Activated CD4-positive, alpha-beta T cell treated with anti-CD3 and anti-CD28 coated beads, Interleukin-2, amount 10 ng/mL, durations not matched to agents 7 days and 5 days (primary cell): ENCODE measurements around the gene CMTM2. TPM values are rescaled to one million over a fixed set of nuclear protein-coding genes. Genes with fewer than 3 reads are reported as not detected.
"Not testable (repeated sequence)": the region's sequence is repeated elsewhere in the genome, so short reads cannot be mapped to it uniquely, and the experiment has no call there.

ENCODE experiments used
- CTCF ChIA-PET: fragments of 350-600 bp; sonication (Branson Sonifier 250); formaldehyde crosslinking; loops from one replicate; lab custom pipeline; 2021; ENCODE audit warnings: antibody characterized with exemption; lab: Charles Lee
- POLR2A ChIA-PET: fragments of 350-600 bp; sonication (Branson Sonifier 250); formaldehyde crosslinking; loops from one replicate; lab custom pipeline; 2021; ENCODE audit warnings: antibody characterized with exemption; lab: Charles Lee
- DNase-seq: peaks from one replicate; pipeline ENCODE4 v3.0.0-alpha.2; 2020
- H3K27ac Mint-ChIP-seq: one replicate; pipeline ENCODE4 v1.8.0; 2021; ENCODE audit warnings: mild to moderate bottlenecking, moderate library complexity, mixed read lengths
- H3K27me3 Mint-ChIP-seq: one replicate; pipeline ENCODE4 v1.8.0; 2021; ENCODE audit warnings: mixed read lengths
- H3K36me3 Mint-ChIP-seq: one replicate; pipeline ENCODE4 v1.8.0; 2021; ENCODE audit warnings: low read depth, mixed read lengths
- H3K4me1 Mint-ChIP-seq: one replicate; pipeline ENCODE4 v1.8.0; 2021; ENCODE audit warnings: mixed read lengths
- H3K4me3 Mint-ChIP-seq: one replicate; pipeline ENCODE4 v1.8.0; 2021; ENCODE audit warnings: mild to moderate bottlenecking, moderate library complexity, mixed read lengths
- H3K9me3 Mint-ChIP-seq: one replicate; pipeline ENCODE4 v1.8.0; 2021; ENCODE audit warnings: mixed read lengths
- total RNA-seq, 2 experiments: library from RNA; stranded (reverse); gene quantifications; one replicate each; pipeline ENCODE4 v1.2.3, GENCODE V29; 2021

The CMTM2 gene
- total RNA-seq, 2 experiments from 2014 or later: 0.73 to 0.97 TPM

GRCh38 chr16:66630561-66631260 lies 51.4 kb downstream of the CMTM2 start:
- H3K4me1 Mint-ChIP-seq, H3K27ac Mint-ChIP-seq, POLR2A ChIA-PET, H3K36me3 Mint-ChIP-seq, DNase-seq, H3K9me3 Mint-ChIP-seq, H3K27me3 Mint-ChIP-seq, H3K4me3 Mint-ChIP-seq, CTCF ChIA-PET: not testable (repeated sequence)

- CTCF ChIA-PET, POLR2A ChIA-PET, H3K27me3 Mint-ChIP-seq, H3K4me3 Mint-ChIP-seq, H3K27ac Mint-ChIP-seq, H3K4me1 Mint-ChIP-seq, H3K9me3 Mint-ChIP-seq, H3K36me3 Mint-ChIP-seq, DNase-seq: not testable (repeated sequence)
Observed at GRCh38 chr16:66631558-66631957, 52.3 kb downstream of the CMTM2 start.

- Mint-ChIP-seq H3K36me3 (no peaks in the 10 kb centered on the region), H3K4me3 (no peak overlapping the region), H3K27ac (no peak overlapping the region), H3K4me1 (no peaks in the 10 kb centered on the region), H3K27me3 (peaks cover 2% of the 10 kb centered on the region), H3K9me3 (no peaks in the 10 kb centered on the region)
- ChIA-PET CTCF (interaction anchor here (1.8 kb wide), 1 partner anchor 17 kb away, joined by 11 read pairs; no protein-coding TSS in a partner anchor), POLR2A (interaction anchor here (0.6 kb wide), 1 partner anchor 251 kb away, joined by 3 read pairs; no protein-coding TSS in a partner anchor)
- no peak for DNase-seq
Observed at GRCh38 chr16:66634527-66635196, 55.4 kb downstream of the CMTM2 start.

GRCh38 chr16:66635406-66635805 lies 56.1 kb downstream of the CMTM2 start:
- Mint-ChIP-seq H3K36me3 (no peaks in the 10 kb centered on the region), H3K27me3 (peaks cover 2% of the 10 kb centered on the region), H3K4me1 (no peaks in the 10 kb centered on the region), H3K9me3 (no peaks in the 10 kb centered on the region), H3K27ac (no peak overlapping the region), H3K4me3 (no peak overlapping the region)
- ChIA-PET CTCF (interaction anchor here (1.8 kb wide), 1 partner anchor 16 kb away, joined by 11 read pairs; no protein-coding TSS in a partner anchor), POLR2A (no interaction called here)
- DNase-seq: no peak

GRCh38 chr16:66636199-66636598 lies 56.9 kb downstream of the CMTM2 start:
- CTCF ChIA-PET: interaction anchor here (1.8 kb wide), 1 partner anchor 15 kb away, joined by 11 read pairs; no protein-coding TSS in a partner anchor

GRCh38 chr16:66637806-66638205 lies 58.5 kb downstream of the CMTM2 start:
- CTCF ChIA-PET: interaction anchor here (1.5 to 1.6 kb wide), 2 partner anchors 13 to 193 kb away, joined by 3 to 9 read pairs; partner anchors contain the start of gene NAE1
- POLR2A ChIA-PET: no interaction called here
- Mint-ChIP-seq H3K4me3 (no peak overlapping the region), H3K4me1 (no peaks in the 10 kb centered on the region), H3K27ac (no peak overlapping the region), H3K36me3 (no peaks in the 10 kb centered on the region), H3K9me3 (no peaks in the 10 kb centered on the region), H3K27me3 (peaks cover 5% of the 10 kb centered on the region)
- DNase-seq: no peak

More at GRCh38 chr16:66636199-66636598, 56.9 kb downstream of the CMTM2 start:
- Mint-ChIP-seq H3K4me1 (no peaks in the 10 kb centered on the region), H3K27ac (no peak overlapping the region), H3K4me3 (no peak overlapping the region), H3K9me3 (no peaks in the 10 kb centered on the region), H3K36me3 (no peaks in the 10 kb centered on the region), H3K27me3 (peaks cover 5% of the 10 kb centered on the region)
- no peak for DNase-seq
- POLR2A ChIA-PET: no interaction called here

Other genes with a start within 250 kb of the CMTM2 start
- not detected for gene CDH5, start 212.8 kb upstream of the CMTM2 start, total RNA-seq
- not detected for gene BEAN1, start 152.2 kb upstream of the CMTM2 start, total RNA-seq
- gene TK2, start 29.3 kb upstream of the CMTM2 start, total RNA-seq: 1 to 10 TPM; 7.4 to 9.3 TPM
- gene CKLF, start 26.9 kb upstream of the CMTM2 start, total RNA-seq: 100 to 1,000 TPM; 124 to 132 TPM
- gene CMTM1, start 13.0 kb upstream of the CMTM2 start, total RNA-seq: 10 to 100 TPM; 12.3 to 15.3 TPM
- gene CMTM3, start 25.2 kb downstream of the CMTM2 start, total RNA-seq: 100 to 1,000 TPM; 100 to 107 TPM
- gene CMTM4, start 117.3 kb downstream of the CMTM2 start, total RNA-seq: under 1 TPM; 0.73 to 0.84 TPM
- gene DYNC1LI2, start 172.1 kb downstream of the CMTM2 start, total RNA-seq: 10 to 100 TPM; 53.9 to 65.9 TPM
- gene TERB1, start 222.1 kb downstream of the CMTM2 start, total RNA-seq: under 1 TPM; 0.15 to 0.27 TPM